Thymus (tissue), 11 donors: ENCODE data around the gene AFAP1L2. TPM values are rescaled to one million over a fixed set of nuclear protein-coding genes. Genes with fewer than 3 reads are reported as not detected.

Experiments
- DNase-seq, 9 donors: peaks; one replicate each; pipeline ENCODE4 v3.0.0-alpha.2; 2013; ENCODE audit warnings: low spot score in 9 of 9, low read depth in 6 of 9, missing footprints in 1 of 9
- H3K27ac ChIP-seq, 2 donors: one replicate each; pipeline ENCODE4 v1.5.1; 2013; ENCODE audit warnings: control low read depth in 1 of 2, low read depth in 1 of 2, low read length in 1 of 2, mild to moderate bottlenecking in 1 of 2, moderate library complexity in 1 of 2
- H3K27me3 ChIP-seq, 2 donors: one replicate each; pipeline ENCODE4 v1.5.1; 2013; ENCODE audit warnings: low read length in 1 of 2; ENCODE audit not compliant: control insufficient read depth in 2 of 2, insufficient read depth in 1 of 2
- H3K36me3 ChIP-seq, 2 donors: one replicate each; pipeline ENCODE4 v1.5.1; 2013; ENCODE audit warnings: low read length in 1 of 2, mild to moderate bottlenecking in 1 of 2, moderate library complexity in 1 of 2; ENCODE audit not compliant: control insufficient read depth in 2 of 2, insufficient read depth in 2 of 2
- H3K4me1 ChIP-seq, 2 donors: one replicate each; pipeline ENCODE4 v1.5.1; 2013; ENCODE audit warnings: low read length in 2 of 2; ENCODE audit not compliant: control insufficient read depth in 2 of 2, insufficient read depth in 2 of 2
- H3K4me3 ChIP-seq, 2 donors: one replicate each; pipeline ENCODE4 v1.5.1; 2013; ENCODE audit warnings: low read length in 2 of 2, control low read depth in 1 of 2, mild to moderate bottlenecking in 1 of 2
- H3K9me3 ChIP-seq, 2 donors: one replicate each; pipeline ENCODE4 v1.5.1; 2013; ENCODE audit warnings: low read length in 1 of 2, mild to moderate bottlenecking in 1 of 2; ENCODE audit not compliant: control insufficient read depth in 2 of 2, insufficient read depth in 1 of 2
- WGBS: extraction: QIAGEN DNeasy Blood & Tissue Kit; methylation state at CpG from one replicate; pipeline ENCODE4 v1.1.7; 2013; 5-methylcytosine and 5-hydroxymethylcytosine counted together
- polyA plus RNA-seq: library from polyadenylated mRNA; stranded (reverse); fragments of 200-250 nt; gene quantifications from one replicate; pipeline ENCODE4 v1.2.3, GENCODE V29; 2013
- total RNA-seq: library from RNA; stranded (reverse); fragments of 120-200 nt; gene quantifications from one replicate; pipeline ENCODE4 v1.2.4, GENCODE V29; 2013
- donor health status: healthy.

The AFAP1L2 gene
- total and polyA plus RNA-seq, 2 donors, result 15.8 to 21.3 TPM

- peaks cover 6 to 13% of the 10 kb centered on the region in 2 donors for H3K9me3 ChIP-seq
- no peak overlapping the region for H3K27ac ChIP-seq
- 98% methylated on average over 16 of the region's 16 CpGs for WGBS
- peaks cover 0 to 12% of the 10 kb centered on the region in 2 donors for H3K4me1 ChIP-seq
- H3K36me3 ChIP-seq, result peaks cover 8 to 30% of the 10 kb centered on the region in 2 donors
- H3K4me3 ChIP-seq, result no peak overlapping the region
- DNase-seq, result no peak
- H3K27me3 ChIP-seq, result no peaks in the 10 kb centered on the region
These were observed 104.2 kb downstream of the AFAP1L2 start for GRCh38 chr10:114300036-114300645.

- Histone ChIP-seq H3K27me3 (no peaks in the 10 kb centered on the region), H3K36me3 (peaks cover 8 to 30% of the 10 kb centered on the region in 2 donors), H3K4me1 (no peaks in the 10 kb centered on the region), H3K9me3 (peaks cover 6 to 13% of the 10 kb centered on the region in 2 donors), H3K4me3 (no peak overlapping the region), H3K27ac (no peak overlapping the region)
- no peak for DNase-seq
- over 99% methylated on average over 14 of the region's 14 CpGs for WGBS
These were observed 107.1 kb downstream of the AFAP1L2 start for GRCh38 chr10:114297136-114297705.

GRCh38 chr10:114295393-114295792 is 108.9 kb downstream of the AFAP1L2 start:
- 43% methylated on average over 1 of the region's 1 CpG for WGBS
- Histone ChIP-seq H3K27ac (no peak overlapping the region), H3K27me3 (no peaks in the 10 kb centered on the region), H3K36me3 (peaks cover 8 to 20% of the 10 kb centered on the region in 2 donors), H3K4me1 (no peaks in the 10 kb centered on the region), H3K4me3 (no peak overlapping the region), H3K9me3 (peaks cover 6 to 13% of the 10 kb centered on the region in 2 donors)
- DNase-seq, result no peak

- no peak overlapping the region for H3K27ac ChIP-seq
- no peak for DNase-seq
- H3K4me1 ChIP-seq, result no peaks in the 10 kb centered on the region
- peaks cover 6 to 13% of the 10 kb centered on the region in 2 donors for H3K9me3 ChIP-seq
- peaks cover 8 to 17% of the 10 kb centered on the region in 2 donors for H3K36me3 ChIP-seq
- no peak overlapping the region for H3K4me3 ChIP-seq
- no peaks in the 10 kb centered on the region for H3K27me3 ChIP-seq
These were observed 109.8 kb downstream of the AFAP1L2 start for GRCh38 chr10:114294549-114294948.

- peaks cover 8 to 13% of the 10 kb centered on the region in 2 donors for H3K36me3 ChIP-seq
- no peaks in the 10 kb centered on the region for H3K4me1 ChIP-seq
- 98% methylated on average over 5 of the region's 5 CpGs for WGBS
- DNase-seq, result no peak
- peaks cover 6 to 13% of the 10 kb centered on the region in 2 donors for H3K9me3 ChIP-seq
- H3K27ac ChIP-seq, result no peak overlapping the region
- H3K4me3 ChIP-seq, result no peak overlapping the region
- H3K27me3 ChIP-seq, result no peaks in the 10 kb centered on the region
These were observed 111.2 kb downstream of the AFAP1L2 start for GRCh38 chr10:114293075-114293474.

- Histone ChIP-seq H3K36me3 (peaks cover 4% of the 10 kb centered on the region in 2 donors), H3K4me1 (no peaks in the 10 kb centered on the region), H3K27ac (no peak overlapping the region), H3K4me3 (no peak overlapping the region), H3K9me3 (peaks cover under 1 to 5% of the 10 kb centered on the region in 2 donors), H3K27me3 (no peaks in the 10 kb centered on the region)
- WGBS, result 97% methylated on average over 8 of the region's 8 CpGs
- no peak for DNase-seq
These were observed 112.8 kb downstream of the AFAP1L2 start for GRCh38 chr10:114291516-114291915.

- Histone ChIP-seq H3K9me3 (peaks cover 0 to 1% of the 10 kb centered on the region in 2 donors), H3K27me3 (no peaks in the 10 kb centered on the region), H3K4me3 (no peak overlapping the region), H3K36me3 (peaks cover 0 to under 1% of the 10 kb centered on the region in 2 donors), H3K27ac (no peak overlapping the region), H3K4me1 (no peaks in the 10 kb centered on the region)
- DNase-seq, result no peak
- 97% methylated on average over 7 of the region's 7 CpGs for WGBS
These were observed 113.2 kb downstream of the AFAP1L2 start for GRCh38 chr10:114291076-114291475.

- DNase-seq, result no peak
- Histone ChIP-seq H3K4me1 (no peaks in the 10 kb centered on the region), H3K4me3 (no peak overlapping the region), H3K9me3 (no peaks in the 10 kb centered on the region), H3K36me3 (no peaks in the 10 kb centered on the region), H3K27ac (no peak overlapping the region), H3K27me3 (no peaks in the 10 kb centered on the region)
- WGBS, result 98% methylated on average over 10 of the region's 10 CpGs
These were observed 114.3 kb downstream of the AFAP1L2 start for GRCh38 chr10:114290038-114290437.

GRCh38 chr10:114289096-114289436 is 115.2 kb downstream of the AFAP1L2 start:
- WGBS, result 97% methylated on average over 16 of the region's 16 CpGs
- Histone ChIP-seq H3K9me3 (no peaks in the 10 kb centered on the region), H3K4me1 (no peaks in the 10 kb centered on the region), H3K27me3 (no peaks in the 10 kb centered on the region), H3K27ac (no peak overlapping the region), H3K4me3 (no peak overlapping the region), H3K36me3 (no peaks in the 10 kb centered on the region)
- no peak for DNase-seq
